Activated T-cell treated with anti-CD3 and anti-CD28 coated beads, Interleukin-2, amount 50 U/mL, for 24 hours (primary cell): ENCODE data around the gene IRF6.
A peak's percentile ranks its signal among the peaks of the same experiment; 100 is the strongest.

Experiments used
- DNase-seq: peaks from one replicate; pipeline ENCODE4 v3.0.0-alpha.2; 2020
- H3K27ac Mint-ChIP-seq: 2 replicates; pipeline ENCODE4 v1.8.0; 2020; ENCODE audit warnings: mild to moderate bottlenecking, mixed read lengths
- H3K27me3 Mint-ChIP-seq: 2 replicates; pipeline ENCODE4 v1.8.0; 2020; ENCODE audit warnings: mixed read lengths
- H3K36me3 Mint-ChIP-seq: 2 replicates; pipeline ENCODE4 v1.8.0; 2020; ENCODE audit warnings: low read depth, mixed read lengths
- H3K4me1 Mint-ChIP-seq: 2 replicates; pipeline ENCODE4 v1.8.0; 2020; ENCODE audit warnings: low read depth, mixed read lengths
- H3K4me3 Mint-ChIP-seq: 2 replicates; pipeline ENCODE4 v1.8.0; 2020; ENCODE audit warnings: mild to moderate bottlenecking, moderate library complexity, mixed read lengths
- H3K9me3 Mint-ChIP-seq: 2 replicates; pipeline ENCODE4 v1.8.0; 2020; ENCODE audit warnings: mixed read lengths

Gene IRF6

GRCh38 chr1:209787551-209787950, 18.4 kb downstream of the IRF6 start:
- peaks cover 2% of the 10 kb centered on the region for H3K9me3 Mint-ChIP-seq

GRCh38 chr1:209786146-209786545, 19.8 kb downstream of the IRF6 start:
- no peak overlapping the region for H3K4me3 Mint-ChIP-seq
- peaks cover 2% of the 10 kb centered on the region for H3K9me3 Mint-ChIP-seq
- no peaks in the 10 kb centered on the region for H3K27me3 Mint-ChIP-seq
- DNase-seq, result no peak
- no peak overlapping the region for H3K27ac Mint-ChIP-seq
- peaks cover 35% of the 10 kb centered on the region for H3K4me1 Mint-ChIP-seq
- peaks cover 29% of the 10 kb centered on the region for H3K36me3 Mint-ChIP-seq

More at GRCh38 chr1:209787551-209787950, 18.4 kb downstream of the IRF6 start:
- Mint-ChIP-seq H3K4me1 (peaks cover 29% of the 10 kb centered on the region), H3K4me3 (no peak overlapping the region), H3K27ac (no peak overlapping the region), H3K36me3 (peaks cover 22% of the 10 kb centered on the region), H3K27me3 (no peaks in the 10 kb centered on the region)
- DNase-seq, result no peak

- Mint-ChIP-seq H3K4me3 (no peak overlapping the region), H3K36me3 (peaks cover 29% of the 10 kb centered on the region), H3K4me1 (peaks cover 35% of the 10 kb centered on the region), H3K9me3 (peaks cover 2% of the 10 kb centered on the region), H3K27me3 (no peaks in the 10 kb centered on the region), H3K27ac (peak overlapping the region; percentile 99)
- no peak for DNase-seq
Observed at GRCh38 chr1:209785592-209785991, 20.4 kb downstream of the IRF6 start.

GRCh38 chr1:209784265-209785169, 21.4 kb downstream of the IRF6 start, which contains the start of gene C1orf74:
Gene C1orf74, minus strand, starts transcription at chr1:209784559. Its CDS starts 925 bp downstream, at chr1:209783634.
- H3K27ac Mint-ChIP-seq, result peak within 1 kb of the TSS; percentile 99
- peaks cover 29% of the 10 kb centered on the region for H3K36me3 Mint-ChIP-seq
- peak; percentile 100 for DNase-seq
- H3K4me3 Mint-ChIP-seq, result peak within 1 kb of the TSS; percentile 95
- no peaks in the 10 kb centered on the region for H3K27me3 Mint-ChIP-seq
- H3K4me1 Mint-ChIP-seq, result peaks cover 41% of the 10 kb centered on the region
- peaks cover 2% of the 10 kb centered on the region for H3K9me3 Mint-ChIP-seq

GRCh38 chr1:209783386-209783785, 22.6 kb downstream of the IRF6 start:
- Mint-ChIP-seq H3K27ac (peak overlapping the region; percentile 99), H3K9me3 (peaks cover 2% of the 10 kb centered on the region), H3K27me3 (no peaks in the 10 kb centered on the region), H3K4me1 (peaks cover 46% of the 10 kb centered on the region), H3K4me3 (peak overlapping the region; percentile 95), H3K36me3 (peaks cover 29% of the 10 kb centered on the region)
- DNase-seq, result no peak

- peak overlapping the region; percentile 67 for H3K27ac Mint-ChIP-seq
- H3K4me1 Mint-ChIP-seq, result peaks cover 58% of the 10 kb centered on the region
- H3K36me3 Mint-ChIP-seq, result peaks cover 29% of the 10 kb centered on the region
- H3K4me3 Mint-ChIP-seq, result no peak overlapping the region
- DNase-seq, result no peak
- H3K9me3 Mint-ChIP-seq, result peaks cover 2% of the 10 kb centered on the region
- no peaks in the 10 kb centered on the region for H3K27me3 Mint-ChIP-seq
Observed at GRCh38 chr1:209780268-209780667, 25.7 kb downstream of the IRF6 start.

GRCh38 chr1:209778102-209778501, 27.8 kb downstream of the IRF6 start:
- peaks cover 13% of the 10 kb centered on the region for H3K36me3 Mint-ChIP-seq
- no peaks in the 10 kb centered on the region for H3K27me3 Mint-ChIP-seq
- H3K4me3 Mint-ChIP-seq, result no peak overlapping the region
- peak overlapping the region; percentile 76 for H3K27ac Mint-ChIP-seq
- H3K4me1 Mint-ChIP-seq, result peaks cover 38% of the 10 kb centered on the region
- no peak for DNase-seq
- H3K9me3 Mint-ChIP-seq, result no peaks in the 10 kb centered on the region

- H3K4me3 Mint-ChIP-seq, result no peak overlapping the region
- no peaks in the 10 kb centered on the region for H3K27me3 Mint-ChIP-seq
- DNase-seq, result no peak
- H3K9me3 Mint-ChIP-seq, result no peaks in the 10 kb centered on the region
- H3K4me1 Mint-ChIP-seq, result peaks cover 33% of the 10 kb centered on the region
- H3K36me3 Mint-ChIP-seq, result peaks cover 8% of the 10 kb centered on the region
- peak overlapping the region; percentile 76 for H3K27ac Mint-ChIP-seq
Observed at GRCh38 chr1:209777587-209777986, 28.4 kb downstream of the IRF6 start.

GRCh38 chr1:209775678-209776077, 30.3 kb downstream of the IRF6 start:
- Mint-ChIP-seq H3K9me3 (no peaks in the 10 kb centered on the region), H3K4me3 (no peak overlapping the region), H3K27me3 (no peaks in the 10 kb centered on the region), H3K4me1 (peaks cover 26% of the 10 kb centered on the region), H3K27ac (peak overlapping the region; percentile 63), H3K36me3 (no peaks in the 10 kb centered on the region)
- no peak for DNase-seq

GRCh38 chr1:209774592-209774991, 31.4 kb downstream of the IRF6 start:
- Mint-ChIP-seq H3K27me3 (no peaks in the 10 kb centered on the region), H3K27ac (peak overlapping the region; percentile 63), H3K36me3 (no peaks in the 10 kb centered on the region), H3K4me1 (peaks cover 21% of the 10 kb centered on the region), H3K4me3 (no peak overlapping the region), H3K9me3 (no peaks in the 10 kb centered on the region)
- DNase-seq, result no peak

- H3K4me3 Mint-ChIP-seq, result no peak overlapping the region
- no peak overlapping the region for H3K27ac Mint-ChIP-seq
- no peak for DNase-seq
- H3K9me3 Mint-ChIP-seq, result no peaks in the 10 kb centered on the region
- H3K27me3 Mint-ChIP-seq, result no peaks in the 10 kb centered on the region
- peaks cover 27% of the 10 kb centered on the region for H3K4me1 Mint-ChIP-seq
- no peaks in the 10 kb centered on the region for H3K36me3 Mint-ChIP-seq
Observed at GRCh38 chr1:209772126-209772525, 33.8 kb downstream of the IRF6 start.

- Mint-ChIP-seq H3K9me3 (no peaks in the 10 kb centered on the region), H3K27ac (no peak overlapping the region), H3K4me1 (peaks cover 33% of the 10 kb centered on the region), H3K4me3 (no peak overlapping the region), H3K36me3 (no peaks in the 10 kb centered on the region), H3K27me3 (no peaks in the 10 kb centered on the region)
- DNase-seq, result no peak
Observed at GRCh38 chr1:209770636-209771415, 35.1 kb downstream of the IRF6 start.

GRCh38 chr1:209769971-209770370, 36.0 kb downstream of the IRF6 start:
- Mint-ChIP-seq H3K27ac (no peak overlapping the region), H3K27me3 (no peaks in the 10 kb centered on the region), H3K9me3 (no peaks in the 10 kb centered on the region), H3K36me3 (peaks cover 1% of the 10 kb centered on the region), H3K4me3 (no peak overlapping the region), H3K4me1 (peaks cover 39% of the 10 kb centered on the region)
- no peak for DNase-seq

- no peaks in the 10 kb centered on the region for H3K27me3 Mint-ChIP-seq
- H3K27ac Mint-ChIP-seq, result no peak overlapping the region
- H3K4me3 Mint-ChIP-seq, result no peak overlapping the region
- no peaks in the 10 kb centered on the region for H3K9me3 Mint-ChIP-seq
- H3K36me3 Mint-ChIP-seq, result peaks cover 6% of the 10 kb centered on the region
- DNase-seq, result peak; percentile 79
- H3K4me1 Mint-ChIP-seq, result peaks cover 41% of the 10 kb centered on the region
Observed at GRCh38 chr1:209769171-209769904, 36.6 kb downstream of the IRF6 start.
